Mesodermal cell (in vitro differentiated cells): ENCODE results near the gene NRF1.
"Not testable (repeated sequence)": the region's sequence is repeated elsewhere in the genome, so short reads cannot be mapped to it uniquely, and the experiment has no call there.

Experiments
- H3K27ac ChIP-seq: 2 replicates; pipeline ENCODE4 v1.7.0; 2013; ENCODE audit warnings: mild to moderate bottlenecking, low read depth, low read length, moderate library complexity; ENCODE audit not compliant: severe bottlenecking
- H3K36me3 ChIP-seq: 2 replicates; pipeline ENCODE4 v1.7.1; 2013; ENCODE audit warnings: mild to moderate bottlenecking, low read length, moderate library complexity; ENCODE audit not compliant: control insufficient read depth, insufficient read depth
- H3K4me1 ChIP-seq: one replicate; pipeline ENCODE4 v1.7.1; 2013; ENCODE audit warnings: mild to moderate bottlenecking, low read length; ENCODE audit not compliant: insufficient read depth, control insufficient read depth, poor library complexity, severe bottlenecking
- H3K4me3 ChIP-seq: 2 replicates; pipeline ENCODE4 v1.7.0; 2013; ENCODE audit warnings: low read length, control low read depth, mild to moderate bottlenecking; ENCODE audit not compliant: insufficient read depth, poor library complexity, severe bottlenecking; ENCODE audit errors: extremely low read depth
- H3K9me3 ChIP-seq: 2 replicates; pipeline ENCODE4 v1.7.1; 2013; ENCODE audit warnings: mild to moderate bottlenecking, low read length, moderate library complexity; ENCODE audit not compliant: control insufficient read depth
- WGBS, 2 experiments: methylation state at CpG; one replicate each; pipeline ENCODE4 v1.1.5; 2013; ENCODE audit warnings: missing lambda C conversion rate in 2 of 2; ENCODE audit not compliant: insufficient coverage in 2 of 2; 5-methylcytosine and 5-hydroxymethylcytosine counted together

Gene NRF1

GRCh38 chr7:129646369-129647021 lies 35.0 kb downstream of the NRF1 start:
- no peak overlapping the region for H3K4me3 ChIP-seq
- no peaks in the 10 kb centered on the region for H3K4me1 ChIP-seq
- no peaks in the 10 kb centered on the region for H3K9me3 ChIP-seq
- H3K27ac ChIP-seq: no peak overlapping the region
- WGBS, 2 experiments: 72 to 86% methylated on average over 3 of the region's 4 CpGs
- H3K36me3 ChIP-seq: peaks cover 15% of the 10 kb centered on the region

GRCh38 chr7:129649128-129649690 lies 37.7 kb downstream of the NRF1 start:
- H3K36me3 ChIP-seq: peaks cover 20% of the 10 kb centered on the region
- H3K4me1 ChIP-seq: no peaks in the 10 kb centered on the region
- H3K4me3 ChIP-seq: no peak overlapping the region
- H3K27ac ChIP-seq: no peak overlapping the region
- no CpG with 5 or more reads among the region's 1 CpG for WGBS, 2 experiments
- no peaks in the 10 kb centered on the region for H3K9me3 ChIP-seq

- H3K9me3 ChIP-seq: no peaks in the 10 kb centered on the region
- 90% methylated on average over 4 of the region's 5 CpGs; no CpG with 5 or more reads in 1 of the 2 experiments for WGBS, 2 experiments
- no peak overlapping the region for H3K27ac ChIP-seq
- no peaks in the 10 kb centered on the region for H3K4me1 ChIP-seq
- H3K4me3 ChIP-seq: no peak overlapping the region
- peaks cover 17% of the 10 kb centered on the region for H3K36me3 ChIP-seq
Observed at GRCh38 chr7:129650056-129650758, 38.7 kb downstream of the NRF1 start.

- Histone ChIP-seq H3K9me3 (no peaks in the 10 kb centered on the region), H3K4me1 (no peaks in the 10 kb centered on the region), H3K36me3 (peaks cover 27% of the 10 kb centered on the region), H3K4me3 (no peak overlapping the region), H3K27ac (no peak overlapping the region)
- 100% methylated on average over 1 of the region's 1 CpG; no CpG with 5 or more reads in 1 of the 2 experiments for WGBS, 2 experiments
Observed at GRCh38 chr7:129652914-129653313, 41.4 kb downstream of the NRF1 start.

GRCh38 chr7:129655811-129656210 lies 44.3 kb downstream of the NRF1 start:
- Histone ChIP-seq H3K27ac (no peak overlapping the region), H3K4me1 (no peaks in the 10 kb centered on the region), H3K36me3 (peaks cover 47% of the 10 kb centered on the region), H3K9me3 (peaks cover 10% of the 10 kb centered on the region), H3K4me3 (no peak overlapping the region)
- 100% methylated on average over 2 of the region's 3 CpGs; no CpG with 5 or more reads in 1 of the 2 experiments for WGBS, 2 experiments

GRCh38 chr7:129657363-129657762 lies 45.8 kb downstream of the NRF1 start:
- peaks cover 25% of the 10 kb centered on the region for H3K9me3 ChIP-seq
- peaks cover 60% of the 10 kb centered on the region for H3K36me3 ChIP-seq

GRCh38 chr7:129659907-129660306 lies 48.4 kb downstream of the NRF1 start:
- H3K27ac ChIP-seq, H3K4me3 ChIP-seq: not testable (repeated sequence)
- Histone ChIP-seq H3K4me1 (peaks cover 11% of the 10 kb centered on the region), H3K36me3 (peaks cover 54% of the 10 kb centered on the region), H3K9me3 (peaks cover 25% of the 10 kb centered on the region)
- WGBS, 2 experiments: 60% methylated on average over 1 of the region's 2 CpGs; no CpG with 5 or more reads in 1 of the 2 experiments

More at GRCh38 chr7:129657363-129657762, 45.8 kb downstream of the NRF1 start:
- no peaks in the 10 kb centered on the region for H3K4me1 ChIP-seq
- 100% methylated on average over 2 to 4 of the region's 8 CpGs for WGBS, 2 experiments
- no peak overlapping the region for H3K4me3 ChIP-seq
- H3K27ac ChIP-seq: no peak overlapping the region

- H3K27ac ChIP-seq: no peak overlapping the region
- 92 to 100% methylated on average over 1 to 2 of the region's 4 CpGs for WGBS, 2 experiments
- peaks cover 25% of the 10 kb centered on the region for H3K9me3 ChIP-seq
- peaks cover 57% of the 10 kb centered on the region for H3K36me3 ChIP-seq
- peaks cover 11% of the 10 kb centered on the region for H3K4me1 ChIP-seq
- H3K4me3 ChIP-seq: no peak overlapping the region
Observed at GRCh38 chr7:129661645-129662182, 50.2 kb downstream of the NRF1 start.

GRCh38 chr7:129663240-129663639 lies 51.7 kb downstream of the NRF1 start:
- peaks cover 11% of the 10 kb centered on the region for H3K4me1 ChIP-seq
- H3K36me3 ChIP-seq: peaks cover 45% of the 10 kb centered on the region
- WGBS, 2 experiments: 91 to 93% methylated on average over 15 to 29 of the region's 32 CpGs
- not testable (repeated sequence) for H3K4me3 ChIP-seq, H3K27ac ChIP-seq
- H3K9me3 ChIP-seq: peaks cover 25% of the 10 kb centered on the region

GRCh38 chr7:129664029-129665012 lies 52.8 kb downstream of the NRF1 start:
- Histone ChIP-seq H3K36me3 (peaks cover 34% of the 10 kb centered on the region), H3K27ac (peak overlapping the region; percentile 76), H3K9me3 (peaks cover 24% of the 10 kb centered on the region), H3K4me1 (peaks cover 11% of the 10 kb centered on the region), H3K4me3 (no peak overlapping the region)
- 60 to 82% methylated on average over 2 to 4 of the region's 5 CpGs for WGBS, 2 experiments
